Activated CD8-positive, alpha-beta memory T cell treated with anti-CD3 and anti-CD28 coated beads, Interleukin-2, amount 50 U/mL, for 1 hour (primary cell): Measurements from ENCODE around the gene HSPBP1.
"Not testable (repeated sequence)": the region's sequence is repeated elsewhere in the genome, so short reads cannot be mapped to it uniquely, and the experiment has no call there.

Experiments used
- DNase-seq: peaks from one replicate; pipeline ENCODE4 v3.0.0-alpha.2; 2020; ENCODE audit errors: extremely low read depth

Gene HSPBP1

DNA sequence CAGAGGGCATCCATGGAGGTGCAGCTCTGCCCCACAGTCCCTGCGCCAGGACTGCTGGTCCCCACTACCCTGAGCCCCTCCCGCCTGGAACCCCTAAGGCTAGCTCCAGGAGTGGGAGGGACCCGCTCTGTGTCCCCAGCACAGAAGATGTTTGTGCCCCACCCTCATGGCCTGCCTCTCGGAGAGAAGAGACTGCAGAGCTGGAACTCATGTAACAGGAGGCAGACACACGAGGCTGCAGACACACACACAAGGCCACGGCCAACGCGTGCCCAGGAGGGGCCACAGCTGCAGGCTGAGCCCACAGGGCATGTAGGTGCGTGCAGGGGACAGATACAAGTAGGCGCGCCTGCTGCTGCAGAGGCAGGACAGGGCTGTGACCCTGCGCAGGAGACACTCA lies 40.9 kb downstream of the HSPBP1 start:
- DNase-seq, result no peak

DNA sequence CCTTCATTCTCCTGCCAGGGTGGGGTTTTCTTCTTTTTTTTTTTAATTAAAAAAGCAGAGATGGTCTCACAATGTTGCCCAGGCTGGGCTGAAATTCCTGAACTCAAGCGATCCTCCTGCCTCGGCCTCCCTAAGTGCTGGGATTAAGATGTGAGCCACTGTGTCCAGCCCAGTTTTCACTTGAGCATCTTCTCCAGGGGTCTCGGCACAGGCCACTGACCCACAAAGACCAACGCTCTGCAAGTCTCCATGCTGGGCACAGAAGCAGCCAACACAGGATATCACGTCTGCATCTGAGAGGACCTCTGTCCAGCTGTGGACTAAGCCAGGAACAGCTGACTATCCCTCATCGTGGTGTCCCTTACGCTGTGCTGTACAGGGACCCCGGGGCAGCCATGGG lies 41.9 kb downstream of the HSPBP1 start:
- DNase-seq, result no peak

DNA sequence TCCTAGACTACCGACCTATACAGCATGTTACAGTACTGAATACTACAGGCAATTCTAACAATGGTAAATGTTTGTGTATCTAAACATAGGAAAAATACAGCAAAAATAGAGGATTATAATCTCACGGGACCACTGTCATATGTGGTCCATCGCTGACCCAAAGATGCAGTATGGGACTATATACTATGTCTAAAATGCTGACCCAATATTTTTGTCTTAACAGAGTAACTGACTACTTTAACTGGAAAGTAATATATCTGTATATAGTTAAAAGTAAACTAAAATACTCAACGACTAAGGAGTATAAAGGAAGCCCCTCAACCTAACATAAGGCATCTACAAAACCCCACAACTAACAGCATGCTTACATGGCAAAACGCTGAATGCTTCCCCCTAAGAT lies 46.9 kb downstream of the HSPBP1 start:
- no peak for DNase-seq

DNA sequence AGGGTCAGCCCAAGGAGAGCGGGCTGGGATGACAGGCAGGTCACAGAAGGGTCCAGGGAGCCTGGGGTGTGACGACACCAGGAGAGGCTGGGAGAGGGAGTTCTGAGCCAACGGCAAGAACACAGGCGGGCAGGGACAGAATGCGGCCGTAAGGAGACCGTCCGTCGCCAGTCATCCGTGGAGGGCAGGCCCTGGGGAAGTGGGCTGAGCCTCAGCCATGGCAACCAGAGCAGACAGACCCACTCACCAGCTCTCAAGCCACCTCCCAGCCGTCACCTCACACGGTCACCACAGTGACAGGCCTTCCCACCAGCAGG lies 47.7 kb downstream of the HSPBP1 start:
- no peak for DNase-seq

DNA sequence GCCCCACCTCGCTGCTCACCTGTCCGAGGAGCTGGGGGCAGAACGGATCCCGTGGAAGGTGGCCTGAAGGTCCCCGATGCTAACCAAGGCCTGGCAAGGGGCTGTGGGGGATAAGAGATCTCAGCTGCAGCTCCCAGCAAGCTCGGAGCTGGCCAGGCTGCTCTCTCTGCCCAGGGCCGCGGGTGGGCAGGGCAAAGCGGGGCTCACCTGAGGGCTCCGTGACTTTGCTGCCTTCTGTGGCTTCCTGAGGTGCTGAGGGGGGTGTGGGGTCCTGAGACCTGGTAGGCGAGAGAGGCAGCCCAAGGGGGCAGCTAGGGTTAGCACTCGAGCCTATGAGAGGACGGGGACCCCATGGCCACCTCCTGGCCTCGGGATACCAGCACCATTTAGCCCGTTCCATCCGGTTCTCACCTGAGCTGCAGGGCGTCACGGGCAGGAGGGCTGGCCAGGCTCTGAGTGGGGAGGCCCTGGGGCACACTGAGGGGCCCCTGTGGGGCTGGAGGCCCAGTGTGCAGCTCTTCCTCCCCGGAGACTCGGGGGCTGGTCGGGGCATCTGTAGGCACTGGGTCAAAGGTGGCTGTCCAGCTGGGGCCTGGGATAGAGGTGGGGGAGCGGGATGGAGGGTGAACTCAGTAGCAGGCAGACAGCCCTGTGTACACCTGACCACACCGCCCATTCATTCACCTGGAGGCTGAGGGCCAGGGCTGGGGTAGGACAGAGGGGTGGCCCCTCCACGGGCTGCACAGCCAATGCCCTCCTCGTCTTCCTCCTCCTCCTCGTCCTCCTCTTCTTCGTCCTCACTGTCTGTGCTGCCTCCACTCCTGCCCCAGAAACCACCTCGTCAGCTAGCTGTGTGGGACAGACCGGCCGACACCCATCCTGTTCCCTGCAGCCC lies 48.3 kb downstream of the HSPBP1 start:
- DNase-seq, result no peak

DNA sequence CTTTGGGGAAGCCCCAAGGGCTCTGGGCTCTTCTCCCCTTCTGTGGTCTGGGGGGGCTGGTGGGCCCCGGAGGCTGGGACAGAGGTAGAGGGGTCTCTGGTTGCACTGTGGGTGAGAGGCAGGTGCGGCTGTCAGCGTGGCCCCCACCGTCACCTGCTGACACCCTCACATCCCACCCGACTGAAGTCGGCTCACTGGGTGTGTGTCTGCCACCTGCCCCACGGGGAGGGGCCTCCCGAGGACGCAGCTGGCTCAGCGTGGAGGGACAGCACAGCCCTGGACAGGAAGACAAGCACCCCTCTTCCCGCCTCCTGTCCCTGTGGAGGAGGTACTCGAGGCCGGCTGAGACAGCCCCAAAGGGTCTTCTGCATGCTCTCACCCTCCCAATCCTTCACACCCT lies 49.1 kb downstream of the HSPBP1 start:
- no peak for DNase-seq

DNA sequence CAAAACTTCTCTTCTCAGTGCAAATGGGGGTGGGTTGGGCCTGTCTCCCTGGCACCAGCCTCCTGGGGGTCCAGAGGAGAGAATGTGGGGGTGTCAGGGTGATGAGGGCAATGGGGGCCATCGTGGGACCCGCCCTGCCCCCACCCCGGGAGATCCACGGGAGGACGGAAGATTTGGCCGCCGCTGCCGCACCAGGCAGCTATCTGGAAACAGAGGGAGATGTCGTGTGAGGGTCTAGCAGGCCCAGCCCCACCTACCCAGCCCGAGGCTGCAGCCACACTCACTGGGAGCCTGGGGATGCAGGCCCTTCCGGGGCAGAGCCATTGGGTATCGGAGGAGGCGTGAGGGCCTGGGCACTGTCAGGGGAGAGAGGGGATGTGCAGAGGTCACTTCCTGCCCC lies 49.6 kb downstream of the HSPBP1 start:
- DNase-seq, result no peak

DNA sequence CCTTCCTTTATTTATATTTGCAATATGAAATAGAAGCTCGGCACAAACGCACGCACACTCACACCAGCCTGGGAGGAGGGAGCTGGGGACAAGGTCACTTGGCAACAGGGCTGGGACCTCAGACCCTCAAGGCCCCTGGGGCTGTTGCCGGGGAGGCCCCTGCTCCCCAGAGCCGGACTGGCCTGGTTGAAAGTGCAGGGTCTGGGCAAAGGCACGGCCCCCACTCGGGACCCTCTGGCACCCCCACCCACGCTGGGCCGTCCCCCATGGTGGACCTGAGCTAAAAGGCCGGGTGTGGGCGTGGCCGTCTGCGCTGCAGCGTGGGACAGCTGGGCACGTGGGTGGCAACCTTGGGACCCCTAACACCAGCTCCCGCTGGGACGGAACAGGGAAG lies 50.1 kb downstream of the HSPBP1 start:
- DNase-seq, result no peak

DNA sequence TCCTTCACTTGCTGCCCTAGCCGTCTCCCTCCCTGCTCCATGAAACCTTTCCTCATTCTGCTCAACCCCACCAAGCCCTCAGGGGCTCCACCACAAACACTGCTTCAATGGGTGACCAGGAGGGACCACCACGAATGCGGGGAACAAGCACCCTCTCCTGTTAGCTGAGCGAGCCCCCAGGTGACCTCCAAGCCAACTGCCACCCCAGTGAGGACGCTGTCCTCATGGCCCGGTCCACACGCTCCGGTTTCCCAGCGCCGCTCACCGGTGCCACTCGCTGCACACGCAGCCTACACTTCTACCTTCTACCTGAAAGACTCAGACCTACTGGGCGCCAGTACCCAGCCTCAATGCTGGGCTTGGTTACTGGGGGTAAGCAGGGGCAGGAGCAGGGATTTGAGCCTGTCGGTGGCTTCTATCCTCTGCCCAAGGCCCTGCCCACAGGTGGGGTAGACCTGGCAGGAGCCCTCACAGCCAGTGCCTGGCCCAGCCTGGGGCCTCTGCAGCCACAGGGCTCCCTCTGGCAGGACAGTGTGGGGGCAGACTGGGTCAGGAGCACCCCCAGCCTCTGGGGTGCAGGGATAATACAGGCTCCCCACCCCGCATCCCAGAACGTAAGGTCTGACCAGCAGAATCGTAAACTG lies 50.6 kb downstream of the HSPBP1 start:
- DNase-seq, result no peak

DNA sequence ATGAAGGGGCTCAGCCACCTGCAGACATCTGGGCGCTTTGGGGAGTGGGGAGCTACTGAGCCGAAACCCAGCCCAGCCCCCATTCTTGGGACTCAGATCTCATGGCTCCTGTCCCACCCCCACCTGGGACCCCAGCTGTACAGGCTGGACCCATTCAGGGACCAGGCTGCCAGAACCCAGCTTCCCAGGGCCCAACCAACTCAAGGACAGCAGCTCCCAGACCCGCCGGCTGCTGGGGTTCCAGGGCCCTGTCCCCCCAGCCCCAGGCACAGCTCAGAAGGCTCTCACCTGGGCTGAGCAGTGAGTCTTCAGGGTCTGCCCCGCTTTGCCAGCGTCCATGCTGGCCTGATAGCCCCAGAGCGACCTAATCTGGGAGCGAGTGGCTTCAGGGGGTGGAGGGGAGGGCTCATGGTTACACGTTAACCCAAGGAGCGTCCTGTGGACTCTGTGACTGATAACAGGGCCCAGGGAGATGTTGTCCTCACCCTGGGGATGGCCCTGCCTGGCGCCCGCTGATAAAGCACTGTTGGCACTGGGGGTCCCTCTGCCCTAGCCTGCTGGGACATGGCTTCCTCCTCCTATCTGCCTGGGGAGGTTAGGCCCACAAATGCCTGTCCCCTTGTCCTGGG lies 51.4 kb downstream of the HSPBP1 start, which contains the start of gene TMEM86B:
Gene TMEM86B (minus strand): TSS at position 361 of the 629 bp plus-strand sequence. CDS start 22 bp downstream, at position 339.
- DNase-seq, result no peak

DNA sequence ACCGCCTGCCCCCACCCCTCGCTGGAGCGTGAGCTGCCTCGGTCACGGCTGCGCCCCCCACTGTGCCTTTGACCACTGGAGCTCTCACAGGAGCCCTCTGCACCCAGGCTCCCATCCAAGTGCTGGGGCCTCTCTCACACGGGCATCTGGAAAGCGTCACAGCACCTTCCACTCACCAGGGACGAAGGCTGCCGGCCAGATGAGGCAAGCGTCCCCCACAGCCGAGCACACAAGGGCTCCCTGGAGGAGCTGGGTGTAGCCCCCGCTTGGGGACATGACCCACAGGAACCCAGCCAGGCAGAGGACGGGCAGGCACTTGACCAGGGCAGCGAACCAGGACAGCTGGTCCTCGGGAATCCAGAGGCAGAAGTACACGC lies 51.9 kb downstream of the HSPBP1 start:
- DNase-seq, result no peak

DNA sequence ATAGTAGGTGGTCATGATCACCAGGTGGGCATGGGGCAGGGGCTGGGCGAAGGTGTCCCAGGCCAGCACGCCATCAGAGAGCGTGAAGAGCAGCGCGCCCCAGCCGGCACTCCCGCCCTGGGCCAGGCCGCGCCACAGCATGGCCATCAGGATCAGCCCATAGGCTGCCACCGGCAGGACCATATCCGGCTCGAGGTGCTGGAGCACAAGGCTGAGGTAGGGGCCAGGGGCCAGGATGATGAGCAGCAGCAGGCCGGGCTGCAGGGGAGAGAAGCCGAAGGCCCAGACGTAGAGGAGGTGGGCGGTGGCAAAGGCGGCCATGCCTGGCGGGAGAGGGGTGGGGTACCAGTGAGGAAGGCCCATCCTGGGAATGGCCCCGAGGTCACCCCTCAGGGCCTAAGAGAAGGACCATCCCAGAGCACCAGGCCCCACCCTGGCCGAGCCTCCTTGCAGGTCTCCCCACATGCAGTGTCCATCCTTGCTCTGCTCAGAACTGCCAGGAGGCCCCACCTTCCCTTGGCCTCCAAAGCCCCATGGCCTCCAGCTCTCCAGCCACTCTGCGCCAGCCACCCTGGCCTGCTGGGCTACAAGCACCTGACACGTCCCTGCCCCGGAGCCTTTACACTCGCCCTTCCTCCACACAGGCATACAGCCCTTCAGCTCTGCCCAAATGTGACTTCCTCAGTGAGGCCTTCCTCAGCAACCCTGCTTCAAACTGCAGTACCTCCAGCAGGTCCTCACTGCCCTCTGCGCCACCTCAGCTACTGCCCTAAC lies 52.5 kb downstream of the HSPBP1 start:
- no peak for DNase-seq

DNA sequence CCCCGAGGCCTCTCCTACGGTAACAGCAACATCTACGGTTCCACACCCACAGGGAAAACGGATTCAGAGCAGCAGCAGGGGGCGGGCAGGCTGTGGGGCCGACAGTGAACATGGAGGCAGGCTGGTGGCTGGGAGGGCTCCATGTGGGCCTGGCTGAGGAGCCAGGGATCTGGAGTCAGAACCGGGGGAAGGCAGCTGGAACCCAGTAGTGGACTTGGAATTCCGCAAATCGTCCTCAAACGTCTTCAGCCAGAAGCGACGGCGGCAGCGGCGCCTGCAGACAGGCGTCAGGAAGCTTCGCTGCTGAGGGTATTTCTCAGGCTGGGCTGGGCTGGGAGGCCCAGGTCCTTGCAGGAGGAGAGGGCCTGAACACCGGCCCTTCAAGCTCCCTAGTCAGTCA lies 53.1 kb downstream of the HSPBP1 start:
- no peak for DNase-seq

DNA sequence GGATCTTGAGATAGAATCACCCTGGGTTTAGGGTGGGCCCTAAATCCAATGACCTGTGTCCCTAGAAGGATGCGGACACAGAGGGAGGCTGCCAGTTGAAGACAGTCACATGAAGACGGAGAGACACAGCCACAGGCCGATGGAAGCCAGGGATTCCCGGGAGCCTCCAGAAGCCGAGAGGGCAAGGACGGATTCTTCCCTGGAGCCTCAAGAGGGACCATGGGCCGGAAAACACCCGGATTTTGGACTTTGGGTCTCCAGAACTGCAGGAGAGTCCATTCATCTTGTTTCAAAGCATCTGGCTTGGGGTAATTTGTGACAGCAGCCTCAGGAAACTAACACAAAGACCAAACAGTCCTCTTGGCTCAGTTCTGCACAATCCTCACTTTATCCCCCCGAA lies 53.6 kb downstream of the HSPBP1 start:
- no peak for DNase-seq

DNA sequence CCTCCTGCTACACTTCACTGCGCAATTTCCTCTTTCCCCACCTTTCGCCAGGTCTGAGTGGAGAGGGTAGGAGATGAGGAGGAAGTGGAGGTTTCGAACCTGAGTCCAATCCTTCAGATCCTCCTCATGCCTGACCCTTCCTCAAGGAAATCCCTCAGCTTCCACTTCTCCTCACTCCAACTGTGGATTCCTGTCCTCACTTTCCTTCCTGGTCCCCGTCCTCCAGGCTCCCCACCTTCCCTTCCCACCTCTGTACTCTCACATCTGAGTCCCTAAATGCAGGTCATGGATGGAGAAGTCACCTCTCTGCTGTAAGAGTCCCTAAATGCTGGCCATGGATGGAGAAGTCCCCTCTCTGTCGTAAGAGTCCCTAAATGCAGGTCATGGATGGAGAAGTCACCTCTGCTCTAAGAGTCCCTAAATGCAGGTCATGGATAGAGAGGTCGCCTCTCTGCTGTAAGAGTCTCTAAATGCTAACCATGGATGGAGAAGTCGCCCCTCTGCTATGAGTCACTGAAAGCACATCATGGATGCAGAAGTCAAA lies 54.4 kb downstream of the HSPBP1 start:
- no peak for DNase-seq

DNA sequence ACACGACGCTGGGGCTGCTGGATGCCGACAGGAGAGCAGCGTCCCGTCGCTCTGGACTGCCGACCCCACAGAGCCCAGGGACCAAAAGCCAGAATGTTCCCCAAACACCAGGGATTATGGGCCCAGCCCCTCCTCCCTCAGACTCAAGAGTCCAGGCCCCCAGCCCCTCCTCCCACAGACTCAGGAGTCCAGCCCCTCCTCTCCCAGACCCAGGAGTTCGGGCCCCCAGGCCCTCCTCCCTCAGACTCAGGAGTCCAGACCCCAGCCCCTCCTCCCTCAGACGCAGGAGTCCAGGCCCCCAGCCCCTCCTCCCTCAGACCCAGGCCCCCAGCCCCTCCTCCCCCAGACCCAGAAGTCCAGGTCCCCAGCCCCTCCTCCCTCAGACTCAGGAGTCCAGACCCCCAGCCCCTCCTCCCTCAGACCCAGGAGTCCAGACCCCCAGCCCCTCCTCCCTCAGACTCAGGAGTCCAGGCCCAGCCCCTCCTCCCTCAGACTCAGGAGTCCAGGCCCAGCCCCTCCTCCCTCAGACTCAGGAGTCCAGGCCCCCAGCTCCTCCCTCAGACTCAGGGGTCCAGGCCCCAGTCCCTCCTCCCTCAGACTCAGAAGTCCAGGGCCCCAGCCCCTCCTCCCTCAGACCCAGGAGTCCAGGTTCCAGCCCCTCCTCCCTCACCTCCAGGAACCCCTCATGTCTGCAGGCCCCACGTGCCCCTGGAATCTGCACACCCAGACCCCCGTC lies 55.1 kb downstream of the HSPBP1 start:
- not testable (repeated sequence) for DNase-seq

DNA sequence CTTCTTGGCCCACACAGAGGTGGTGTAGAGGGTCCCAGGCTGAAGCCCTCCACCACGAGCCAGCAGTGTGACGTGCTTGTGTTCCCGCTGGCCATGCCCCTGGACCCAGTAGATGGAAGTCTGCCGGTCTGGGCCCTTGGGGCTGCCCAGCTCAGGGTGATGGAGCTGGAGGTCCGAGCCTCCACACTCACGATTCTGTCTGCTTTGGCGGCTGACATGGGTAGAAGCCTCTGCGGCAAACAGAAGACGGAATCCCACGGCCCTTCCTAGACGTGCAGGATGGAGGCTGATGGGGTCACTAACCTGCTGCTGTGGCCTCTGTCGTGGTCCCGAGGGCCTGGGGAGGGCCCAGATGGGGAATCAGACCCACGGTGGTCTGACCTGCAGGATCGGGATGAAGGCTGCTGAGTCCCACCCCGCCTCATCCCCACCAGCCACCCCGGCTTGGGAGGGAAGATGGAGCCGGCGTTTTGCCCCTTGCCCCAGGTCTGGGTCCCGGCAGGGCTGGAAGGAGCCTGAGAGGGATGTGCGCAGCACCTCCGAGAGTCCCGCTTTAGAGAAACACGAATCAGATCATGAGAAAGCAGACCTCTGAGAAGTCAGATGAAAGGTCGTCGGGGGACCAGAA lies 55.8 kb downstream of the HSPBP1 start:
- DNase-seq, result no peak

DNA sequence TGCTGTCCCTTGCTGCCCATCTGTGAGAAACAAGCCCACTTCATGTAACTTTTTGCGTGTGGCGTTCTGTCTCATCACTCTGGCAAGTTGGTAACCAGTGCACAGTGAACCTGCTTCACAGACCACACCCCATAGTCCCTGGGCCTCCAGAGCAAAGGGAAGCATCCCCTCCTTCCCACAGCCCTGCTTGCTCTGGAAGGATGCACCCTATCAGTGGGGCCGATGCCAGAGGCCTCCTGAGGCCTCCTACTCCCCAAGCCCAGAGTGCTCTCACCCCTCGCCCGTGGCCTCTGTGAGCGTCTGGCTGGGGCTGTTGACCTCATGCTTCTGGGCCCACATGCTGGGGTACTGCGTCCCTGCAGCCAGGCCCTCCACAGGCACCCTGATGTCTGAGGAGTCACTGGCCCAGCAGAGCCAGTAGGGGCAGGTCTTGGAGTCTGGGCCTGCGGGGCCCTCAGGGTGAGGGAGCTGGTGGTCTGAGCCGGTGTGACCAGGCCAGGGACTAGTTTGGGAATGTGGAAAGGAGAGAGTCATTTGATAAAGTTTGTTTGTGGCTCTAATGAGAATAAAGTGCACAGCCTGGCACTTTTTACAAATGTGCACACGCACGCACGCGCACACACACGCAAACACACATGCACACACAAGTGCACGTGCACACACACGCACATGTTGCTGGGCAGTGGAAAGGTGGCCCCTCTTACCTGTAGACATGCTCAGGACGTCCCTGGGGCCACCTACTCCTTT lies 56.4 kb downstream of the HSPBP1 start:
- DNase-seq, result no peak

DNA sequence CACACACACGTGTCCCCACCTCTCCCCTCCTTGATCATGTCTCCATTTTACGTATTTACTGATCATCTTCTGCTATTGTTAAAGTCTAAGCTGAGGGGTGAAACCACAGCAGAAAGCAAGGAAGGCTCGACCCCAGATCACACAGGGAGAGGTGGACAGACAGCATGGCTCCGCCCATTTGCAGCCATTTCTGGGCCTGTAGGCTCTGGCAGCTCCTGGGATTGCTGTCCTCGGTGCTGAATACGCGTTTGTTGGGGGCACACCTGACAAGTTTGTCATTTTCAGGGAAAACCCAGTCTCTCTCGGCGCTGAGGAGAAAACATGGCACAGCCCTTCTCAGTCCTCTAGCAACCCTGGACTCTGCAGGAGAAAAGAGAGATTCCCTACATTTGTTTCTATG lies 59.4 kb downstream of the HSPBP1 start:
- no peak for DNase-seq
